Measurements from ENCODE around the gene CNPY1.

GRCh38 chr7:155583636-155584035, 37.3 kb upstream of the CNPY1 start:
- TF ChIP-seq POLR2A (IDR thresholded peaks at IDR 0.05; ENCODE audit: low read length): no peak
- TF ChIP-seq GATA1 (IDR thresholded peaks at IDR 0.05; ENCODE audit: low read depth, low read length): no peak

Data from erythroblast (primary cell).